Erythroblast (primary cell): ENCODE data around the gene RAD51B.

Source experiments
- GATA1 ChIP-seq: IDR thresholded peaks from 2 replicates; pipeline ENCODE4 v1.6.1; 2011; ENCODE audit warnings: low read depth, mild to moderate bottlenecking, control low read depth, low read length, moderate library complexity
- POLR2A ChIP-seq: IDR thresholded peaks from 2 replicates; pipeline ENCODE4 v1.6.1; 2011; ENCODE audit warnings: mild to moderate bottlenecking, low read length

GRCh38 chr14:67932708-67933246, 113.2 kb downstream of the RAD51B start:
- TF ChIP-seq POLR2A (no peak), GATA1 (no peak)
